Esophagus (tissue), 2 donors: ENCODE results near the gene EFCAB12. TPM values are rescaled to one million over a fixed set of nuclear protein-coding genes. Genes with fewer than 3 reads are reported as not detected.

Experiments
- H3K27ac ChIP-seq, 2 donors: one replicate each; pipeline ENCODE4 v1.5.1; 2013; ENCODE audit warnings: low read depth in 2 of 2, mild to moderate bottlenecking in 2 of 2, inconsistent platforms in 1 of 2, low read length in 1 of 2, moderate library complexity in 1 of 2
- H3K27me3 ChIP-seq, 2 donors: one replicate each; pipeline ENCODE4 v1.6.1; 2013; ENCODE audit warnings: low read length in 2 of 2, control low read depth in 1 of 2, mild to moderate bottlenecking in 1 of 2; ENCODE audit not compliant: insufficient read depth in 2 of 2, control insufficient read depth in 1 of 2
- H3K36me3 ChIP-seq, 2 donors: one replicate each; pipeline ENCODE4 v1.6.1; 2013; ENCODE audit warnings: low read length in 1 of 2; ENCODE audit not compliant: control insufficient read depth in 2 of 2, insufficient read depth in 2 of 2
- H3K4me1 ChIP-seq, 2 donors: one replicate each; pipeline ENCODE4 v1.6.1; 2013; ENCODE audit warnings: low read length in 1 of 2; ENCODE audit not compliant: control insufficient read depth in 2 of 2, insufficient read depth in 2 of 2
- H3K4me3 ChIP-seq, 2 donors: one replicate each; pipeline ENCODE4 v1.5.1; 2013; ENCODE audit warnings: low read length in 2 of 2, mild to moderate bottlenecking in 2 of 2, low read depth in 1 of 2, moderate library complexity in 1 of 2
- H3K9me3 ChIP-seq, 2 donors: one replicate each; pipeline ENCODE4 v1.6.1; 2013; ENCODE audit warnings: mild to moderate bottlenecking in 2 of 2, low read depth in 1 of 2, low read length in 1 of 2, moderate library complexity in 1 of 2; ENCODE audit not compliant: control insufficient read depth in 2 of 2, insufficient read depth in 1 of 2
- WGBS, 2 donors: extraction: QIAGEN DNeasy Blood & Tissue Kit; methylation state at CpG; one replicate each; pipeline ENCODE4 v1.1.7; 2013; 5-methylcytosine and 5-hydroxymethylcytosine counted together
- polyA plus RNA-seq, 2 donors: library from polyadenylated mRNA; stranded (reverse); fragments of 200-250 nt; gene quantifications; one replicate each; pipeline ENCODE4 v1.2.3, GENCODE V29; 2013
- donor health status: healthy with polysubstance abuse.
- donor health status: Bipolar disorder and iron deficiency.

EFCAB12 gene
- polyA plus RNA-seq, 2 donors = 0.02 to 0.08 TPM

GRCh38 chr3:129382366-129382765 is 46.1 kb downstream of the EFCAB12 start:
- H3K9me3 ChIP-seq = no peaks in the 10 kb centered on the region
- no peaks in the 10 kb centered on the region for H3K4me1 ChIP-seq
- H3K27ac ChIP-seq = no peak overlapping the region
- H3K4me3 ChIP-seq = no peak overlapping the region
- peaks cover 5 to 7% of the 10 kb centered on the region in 2 donors for H3K36me3 ChIP-seq
- 84 to 88% methylated on average over 2 of the region's 2 CpGs for WGBS, 2 donors
- no peaks in the 10 kb centered on the region for H3K27me3 ChIP-seq

GRCh38 chr3:129379582-129380358 is 48.7 kb downstream of the EFCAB12 start:
- Histone ChIP-seq H3K27ac (no peak overlapping the region), H3K27me3 (no peaks in the 10 kb centered on the region), H3K9me3 (no peaks in the 10 kb centered on the region), H3K4me1 (no peaks in the 10 kb centered on the region), H3K4me3 (no peak overlapping the region), H3K36me3 (no peaks in the 10 kb centered on the region)
- 88 to 94% methylated on average over 7 of the region's 7 CpGs for WGBS, 2 donors

GRCh38 chr3:129378949-129379348 is 49.5 kb downstream of the EFCAB12 start:
- no peaks in the 10 kb centered on the region for H3K9me3 ChIP-seq
- no peaks in the 10 kb centered on the region for H3K36me3 ChIP-seq
- H3K27me3 ChIP-seq = no peaks in the 10 kb centered on the region
- no peak overlapping the region for H3K4me3 ChIP-seq
- H3K4me1 ChIP-seq = no peaks in the 10 kb centered on the region
- WGBS, 2 donors = 35 to 68% methylated on average over 1 of the region's 1 CpG
- H3K27ac ChIP-seq = no peak overlapping the region

GRCh38 chr3:129377615-129378014 is 50.8 kb downstream of the EFCAB12 start:
- no peaks in the 10 kb centered on the region for H3K36me3 ChIP-seq
- H3K27me3 ChIP-seq = no peaks in the 10 kb centered on the region
- H3K27ac ChIP-seq = no peak overlapping the region
- no peak overlapping the region for H3K4me3 ChIP-seq
- H3K9me3 ChIP-seq = no peaks in the 10 kb centered on the region
- no peaks in the 10 kb centered on the region for H3K4me1 ChIP-seq
- 92 to 97% methylated on average over 2 of the region's 2 CpGs for WGBS, 2 donors

- Histone ChIP-seq H3K4me3 (no peak overlapping the region), H3K36me3 (no peaks in the 10 kb centered on the region), H3K27me3 (no peaks in the 10 kb centered on the region), H3K9me3 (no peaks in the 10 kb centered on the region), H3K4me1 (no peaks in the 10 kb centered on the region), H3K27ac (no peak overlapping the region)
- 72 to 77% methylated on average over 5 of the region's 5 CpGs for WGBS, 2 donors
These were observed 53.3 kb downstream of the EFCAB12 start for GRCh38 chr3:129375099-129375498.

GRCh38 chr3:129371041-129371826 is 57.2 kb downstream of the EFCAB12 start:
- Histone ChIP-seq H3K36me3 (no peaks in the 10 kb centered on the region), H3K27ac (no peak overlapping the region), H3K9me3 (no peaks in the 10 kb centered on the region), H3K4me3 (no peak overlapping the region), H3K27me3 (no peaks in the 10 kb centered on the region), H3K4me1 (peaks cover 0 to under 1% of the 10 kb centered on the region in 2 donors)
- 76 to 77% methylated on average over 20 of the region's 20 CpGs for WGBS, 2 donors

GRCh38 chr3:129370248-129370964 is 58.0 kb downstream of the EFCAB12 start:
- Histone ChIP-seq H3K9me3 (no peaks in the 10 kb centered on the region), H3K36me3 (no peaks in the 10 kb centered on the region), H3K27me3 (no peaks in the 10 kb centered on the region), H3K4me1 (peaks cover 0 to 2% of the 10 kb centered on the region in 2 donors), H3K27ac (no peak overlapping the region), H3K4me3 (no peak overlapping the region)
- 95 to 96% methylated on average over 5 of the region's 5 CpGs for WGBS, 2 donors

- Histone ChIP-seq H3K27me3 (no peaks in the 10 kb centered on the region), H3K9me3 (no peaks in the 10 kb centered on the region), H3K27ac (no peak overlapping the region), H3K4me1 (peaks cover 0 to 2% of the 10 kb centered on the region in 2 donors), H3K36me3 (no peaks in the 10 kb centered on the region), H3K4me3 (no peak overlapping the region)
- WGBS, 2 donors = 92 to 93% methylated on average over 5 of the region's 5 CpGs
These were observed 58.7 kb downstream of the EFCAB12 start for GRCh38 chr3:129369711-129370110.

- no peaks in the 10 kb centered on the region for H3K36me3 ChIP-seq
- WGBS, 2 donors = 70 to 81% methylated on average over 5 of the region's 5 CpGs
- no peak overlapping the region for H3K27ac ChIP-seq
- no peaks in the 10 kb centered on the region for H3K27me3 ChIP-seq
- peaks cover 0 to 2% of the 10 kb centered on the region in 2 donors for H3K4me1 ChIP-seq
- no peak overlapping the region for H3K4me3 ChIP-seq
- no peaks in the 10 kb centered on the region for H3K9me3 ChIP-seq
These were observed 60.6 kb downstream of the EFCAB12 start for GRCh38 chr3:129367821-129368220.
